Activated CD4-positive, alpha-beta T cell treated with anti-CD3 and anti-CD28 coated beads, Interleukin-2, amount 10 ng/mL, durations not matched to agents 24 days and 14 days (primary cell): Measurements from ENCODE around the gene P3H2. TPM values are rescaled to one million over a fixed set of nuclear protein-coding genes. Genes with fewer than 3 reads are reported as not detected.
"Not testable (repeated sequence)": the region's sequence is repeated elsewhere in the genome, so short reads cannot be mapped to it uniquely, and the experiment has no call there.

Experiments
- DNase-seq: peaks from one replicate; pipeline ENCODE4 v3.0.0; 2022
- H3K27ac Mint-ChIP-seq: one replicate; pipeline ENCODE4 v1.8.0; 2022; ENCODE audit warnings: mild to moderate bottlenecking, mixed read lengths
- H3K27me3 Mint-ChIP-seq: one replicate; pipeline ENCODE4 v1.8.0; 2022; ENCODE audit warnings: mixed read lengths
- H3K36me3 Mint-ChIP-seq: one replicate; pipeline ENCODE4 v1.8.0; 2022; ENCODE audit warnings: low read depth, mild to moderate bottlenecking, mixed read lengths
- H3K4me1 Mint-ChIP-seq: one replicate; pipeline ENCODE4 v1.8.0; 2021; ENCODE audit warnings: mixed read lengths
- H3K4me3 Mint-ChIP-seq: one replicate; pipeline ENCODE4 v1.8.0; 2022; ENCODE audit warnings: mild to moderate bottlenecking, moderate library complexity, mixed read lengths
- H3K9me3 Mint-ChIP-seq: one replicate; pipeline ENCODE4 v1.8.0; 2021; ENCODE audit warnings: mixed read lengths
- intact Hi-C: fragments of 100-400 bp; cut with micrococcal nuclease; formaldehyde crosslinking; loops from one replicate; pipeline ENCODE4 v1.15.1; 2023
- total RNA-seq: library from RNA; stranded (reverse); gene quantifications from 2 replicates; pipeline ENCODE4 v1.2.3, GENCODE V29; 2022

The P3H2 gene
- total RNA-seq, 1 donor from 2014 or later: not detected

DNA sequence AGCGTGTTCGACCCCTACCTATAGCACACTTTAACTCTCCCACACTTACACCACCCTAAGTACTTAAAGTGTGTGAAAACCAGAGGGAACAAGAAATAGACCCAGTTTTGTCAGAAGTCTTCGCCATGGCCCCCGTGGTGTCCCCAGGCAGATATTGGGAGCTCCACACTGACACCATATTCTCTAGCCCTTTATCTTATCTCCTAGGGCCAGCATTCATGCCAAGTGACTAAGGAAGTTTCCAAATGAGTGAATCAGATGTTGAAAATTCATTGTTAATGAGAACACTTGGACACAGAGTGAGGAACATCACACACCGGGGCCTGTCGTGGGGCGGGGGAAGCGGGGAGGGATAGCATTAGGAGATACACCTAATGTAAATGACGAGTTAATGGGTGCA, 31.8 kb downstream of the P3H2 start:
- intact Hi-C loops: no loop called here
- Mint-ChIP-seq H3K4me3 (no peak overlapping the region), H3K27ac (no peak overlapping the region), H3K9me3 (no peaks in the 10 kb centered on the region), H3K4me1 (no peaks in the 10 kb centered on the region), H3K27me3 (peaks cover 7% of the 10 kb centered on the region), H3K36me3 (no peaks in the 10 kb centered on the region)
- DNase-seq: no peak

DNA sequence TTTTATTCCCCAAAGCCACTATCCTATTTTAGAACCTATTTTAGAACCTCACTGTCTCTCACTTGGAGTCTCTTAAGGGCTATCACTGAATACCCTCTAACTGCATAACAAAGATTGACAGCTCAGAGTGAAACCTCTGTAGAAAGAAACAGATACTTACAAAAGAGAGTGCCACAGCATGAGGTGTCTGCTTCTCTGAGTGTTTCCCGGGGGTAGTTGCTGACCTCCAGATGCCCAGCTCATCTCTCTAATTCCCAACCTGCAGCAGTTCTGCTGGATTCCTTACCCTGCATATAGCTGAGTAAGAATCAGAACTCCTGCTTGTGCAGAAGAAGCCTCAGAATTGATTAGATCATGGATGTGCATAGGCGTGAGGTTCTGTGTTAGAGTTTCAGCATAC, 34.5 kb downstream of the P3H2 start:
- H3K36me3 Mint-ChIP-seq: no peaks in the 10 kb centered on the region
- H3K27me3 Mint-ChIP-seq: peaks cover 2% of the 10 kb centered on the region
- intact Hi-C loops: no loop called here
- DNase-seq: no peak
- H3K9me3 Mint-ChIP-seq: no peaks in the 10 kb centered on the region
- no peaks in the 10 kb centered on the region for H3K4me1 Mint-ChIP-seq
- H3K27ac Mint-ChIP-seq: no peak overlapping the region
- no peak overlapping the region for H3K4me3 Mint-ChIP-seq

DNA sequence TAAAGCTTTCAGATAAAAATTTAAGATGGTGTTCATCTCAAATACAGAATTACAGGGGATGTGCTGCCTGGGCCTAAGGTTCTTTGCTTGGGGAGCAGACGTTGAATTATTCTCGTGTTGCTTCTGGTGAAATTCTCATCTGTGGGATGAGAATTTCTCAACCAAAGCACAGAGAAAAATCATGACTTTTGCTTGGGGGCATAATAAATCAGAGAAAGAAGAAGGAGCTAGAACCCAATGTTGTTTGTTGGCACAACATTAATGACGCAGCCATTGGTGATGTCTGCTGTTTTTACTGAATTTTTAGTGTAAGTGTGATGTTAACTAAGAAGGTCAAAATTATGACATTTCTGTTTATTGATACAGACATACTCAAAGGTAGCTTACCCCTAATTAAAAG, 35.7 kb downstream of the P3H2 start:
- Mint-ChIP-seq H3K36me3 (no peaks in the 10 kb centered on the region), H3K27ac (no peak overlapping the region), H3K27me3 (peaks cover 4% of the 10 kb centered on the region), H3K4me1 (no peaks in the 10 kb centered on the region), H3K4me3 (no peak overlapping the region), H3K9me3 (no peaks in the 10 kb centered on the region)
- DNase-seq: no peak
- intact Hi-C loops: no loop called here

DNA sequence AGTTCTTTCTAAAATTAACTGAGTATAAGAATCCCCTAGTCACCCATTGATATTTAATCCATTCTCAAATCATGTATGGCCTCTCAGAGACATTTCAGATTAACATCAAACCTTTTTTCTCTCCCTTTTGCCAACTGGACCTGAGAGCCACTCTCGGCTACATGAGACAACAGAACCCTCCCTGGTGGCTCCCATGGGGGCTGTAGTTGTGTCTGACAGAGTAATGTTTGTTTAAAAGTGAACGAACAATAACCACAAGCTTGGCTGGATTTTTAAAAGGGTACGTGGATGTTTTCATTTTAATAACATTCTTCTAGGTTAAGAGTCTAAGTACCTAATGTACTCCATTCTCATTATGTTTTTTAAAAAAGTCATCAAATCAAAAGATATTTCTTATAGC, 37.1 kb downstream of the P3H2 start:
- Mint-ChIP-seq H3K36me3 (no peaks in the 10 kb centered on the region), H3K4me3 (no peak overlapping the region), H3K4me1 (no peaks in the 10 kb centered on the region), H3K9me3 (no peaks in the 10 kb centered on the region), H3K27ac (no peak overlapping the region), H3K27me3 (peaks cover 7% of the 10 kb centered on the region)
- DNase-seq: no peak
- intact Hi-C loops: no loop called here

DNA sequence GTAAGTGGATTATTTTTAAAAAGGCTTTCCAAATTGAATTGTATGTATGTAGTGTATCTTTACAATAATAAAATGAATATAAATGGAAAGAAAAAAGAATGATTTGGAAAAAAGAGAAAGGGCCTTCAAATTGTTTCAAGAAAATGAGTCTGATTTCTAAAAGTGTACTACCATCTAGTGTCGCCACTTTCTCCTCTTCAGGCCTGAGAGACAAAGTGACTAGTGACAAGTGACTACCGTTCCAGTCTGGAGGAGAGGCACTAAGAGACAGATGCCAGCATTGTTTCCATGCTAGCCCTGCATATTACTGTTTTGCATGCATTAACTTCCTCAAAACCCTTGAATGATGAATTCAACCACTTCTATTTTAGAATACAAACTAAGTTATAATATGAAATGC, 39.3 kb downstream of the P3H2 start:
- Mint-ChIP-seq H3K27ac (no peak overlapping the region), H3K27me3 (peaks cover 11% of the 10 kb centered on the region), H3K36me3 (no peaks in the 10 kb centered on the region), H3K4me3 (no peak overlapping the region), H3K9me3 (no peaks in the 10 kb centered on the region), H3K4me1 (no peaks in the 10 kb centered on the region)
- intact Hi-C loops: no loop called here
- DNase-seq: no peak

DNA sequence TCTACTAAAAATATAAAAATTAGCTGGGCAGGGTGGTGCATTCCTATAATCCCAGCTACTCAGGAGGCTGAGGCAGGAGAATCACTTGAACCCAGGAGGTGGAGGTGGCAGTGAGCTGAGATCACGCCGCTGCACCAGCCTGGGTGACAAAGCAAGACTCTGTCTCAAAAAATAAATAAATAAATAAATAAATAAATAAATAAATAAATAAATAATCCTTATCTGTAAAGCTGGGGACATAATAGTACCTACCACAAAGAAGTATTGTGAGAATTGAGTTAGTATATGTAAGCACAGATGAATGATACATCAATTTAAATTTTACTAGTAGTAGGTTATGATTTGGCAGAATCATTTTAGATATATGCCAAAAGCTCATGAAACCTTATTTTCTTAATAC, 41.5 kb downstream of the P3H2 start:
- intact Hi-C loops, H3K36me3 Mint-ChIP-seq, H3K4me3 Mint-ChIP-seq, DNase-seq, H3K27ac Mint-ChIP-seq, H3K4me1 Mint-ChIP-seq, H3K9me3 Mint-ChIP-seq: not testable (repeated sequence)
- peaks cover 11% of the 10 kb centered on the region for H3K27me3 Mint-ChIP-seq

DNA sequence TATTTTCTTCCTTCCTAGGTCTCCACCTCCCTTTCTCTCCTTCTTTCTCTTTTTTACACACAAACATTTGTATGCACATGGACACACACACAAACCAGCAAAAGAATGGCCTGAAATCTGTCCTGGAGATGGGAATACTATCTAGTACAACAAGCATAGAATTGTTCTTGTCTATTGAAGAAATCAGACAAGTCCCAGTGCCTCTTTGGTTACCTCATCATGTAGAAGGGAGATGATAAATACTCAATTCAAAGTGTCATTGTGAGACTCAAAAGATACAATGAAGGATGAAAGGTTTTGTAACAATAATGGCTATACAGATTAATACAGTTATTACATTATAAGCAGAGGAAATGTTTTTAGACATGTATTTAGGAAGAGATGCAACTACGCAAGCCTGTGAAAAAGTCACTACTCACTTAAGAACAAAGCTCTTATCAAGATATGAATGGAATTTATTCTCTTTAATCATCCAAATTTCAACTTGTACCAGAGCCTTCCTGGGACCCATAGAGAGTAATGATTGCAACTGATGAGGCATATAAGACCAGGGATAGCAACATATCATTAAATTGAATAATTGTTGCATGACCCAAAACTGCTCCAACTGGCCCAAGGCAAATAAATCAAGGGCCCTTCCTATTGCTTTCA, 43.2 kb downstream of the P3H2 start:
- no peaks in the 10 kb centered on the region for H3K9me3 Mint-ChIP-seq
- H3K27ac Mint-ChIP-seq: no peak overlapping the region
- DNase-seq: no peak
- H3K27me3 Mint-ChIP-seq: peaks cover 11% of the 10 kb centered on the region
- H3K4me3 Mint-ChIP-seq: no peak overlapping the region
- H3K4me1 Mint-ChIP-seq: no peaks in the 10 kb centered on the region
- intact Hi-C loops: no loop called here
- no peaks in the 10 kb centered on the region for H3K36me3 Mint-ChIP-seq

DNA sequence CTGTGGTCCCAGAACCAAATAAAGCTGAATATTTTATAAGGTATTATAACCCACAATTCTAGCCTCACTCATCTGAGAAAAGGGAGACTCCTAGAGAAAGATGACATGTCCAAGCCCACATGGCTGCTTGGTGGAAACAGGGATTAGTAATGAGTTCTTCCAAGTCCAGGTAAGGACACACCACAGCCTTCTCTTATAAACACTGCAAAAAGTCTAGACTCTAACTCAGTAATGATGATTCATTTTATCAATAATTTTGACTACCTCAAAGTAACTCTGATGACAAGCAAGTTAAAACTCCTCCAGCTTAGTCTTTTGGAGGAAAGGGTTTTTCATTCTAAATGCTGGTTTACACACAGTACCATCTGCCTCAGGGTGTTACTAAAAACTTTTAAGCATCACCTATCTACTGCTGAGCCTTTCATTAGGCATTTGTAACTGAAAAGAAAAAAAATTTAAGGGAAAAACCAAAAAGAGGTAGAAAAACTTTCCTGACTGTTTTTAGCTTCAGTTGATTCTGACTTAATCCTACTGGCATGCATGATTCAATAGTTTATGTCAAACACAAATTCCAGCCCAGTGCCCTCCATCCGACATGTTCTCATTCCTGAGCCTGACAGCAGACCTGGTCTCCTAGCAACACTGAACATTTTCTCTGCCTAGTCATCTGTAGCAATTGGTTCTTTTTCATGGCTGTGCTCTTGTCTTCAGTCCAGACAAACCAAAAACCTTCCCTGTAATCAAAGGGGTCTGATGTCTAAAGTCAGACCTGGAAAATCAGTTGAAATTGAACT, 43.9 kb downstream of the P3H2 start:
- Mint-ChIP-seq H3K27me3 (peaks cover 11% of the 10 kb centered on the region), H3K4me3 (no peak overlapping the region), H3K9me3 (no peaks in the 10 kb centered on the region), H3K27ac (no peak overlapping the region), H3K4me1 (no peaks in the 10 kb centered on the region), H3K36me3 (no peaks in the 10 kb centered on the region)
- intact Hi-C loops: no loop called here
- DNase-seq: no peak

DNA sequence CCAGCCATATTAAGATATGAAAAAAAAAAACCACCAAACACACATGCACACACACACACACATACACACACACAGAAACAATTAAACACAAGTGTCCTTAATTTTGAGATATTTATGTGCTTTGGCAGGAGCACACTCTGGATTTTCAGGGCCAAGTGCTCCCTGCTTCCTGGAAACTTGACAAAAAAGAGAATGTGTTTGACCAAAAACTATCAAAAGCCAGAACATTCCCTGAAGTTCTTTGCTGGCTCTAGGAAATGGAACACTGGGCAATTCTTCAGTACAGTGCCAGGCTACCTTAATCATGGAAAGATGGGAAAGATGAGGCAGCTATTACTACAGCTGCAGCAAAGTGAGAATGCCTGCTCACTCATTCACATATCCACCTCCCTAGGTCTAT, 44.6 kb downstream of the P3H2 start:
- intact Hi-C loops: no loop called here
- Mint-ChIP-seq H3K36me3 (no peaks in the 10 kb centered on the region), H3K9me3 (no peaks in the 10 kb centered on the region), H3K4me3 (no peak overlapping the region), H3K4me1 (no peaks in the 10 kb centered on the region), H3K27ac (no peak overlapping the region), H3K27me3 (peaks cover 11% of the 10 kb centered on the region)
- no peak for DNase-seq

DNA sequence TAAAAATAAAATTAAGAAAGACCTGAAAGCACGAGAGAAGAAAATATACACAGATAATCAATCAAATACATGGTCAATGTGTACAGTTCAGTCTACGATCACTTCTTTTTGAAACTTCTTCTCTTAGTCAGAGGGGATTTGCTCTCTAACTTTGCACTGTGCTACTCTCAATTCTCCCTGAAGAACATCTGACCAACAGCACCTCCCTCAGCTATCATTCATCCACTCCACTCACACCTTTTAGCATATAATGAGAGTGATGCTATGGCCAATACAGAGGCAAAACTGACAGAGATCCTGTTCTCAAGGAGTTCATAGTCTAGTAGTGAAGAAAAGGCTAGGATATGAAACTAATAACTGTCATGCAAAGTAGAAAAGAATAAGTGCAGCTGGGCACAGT, 45.9 kb downstream of the P3H2 start:
- intact Hi-C loops: no loop called here
- Mint-ChIP-seq H3K4me1 (no peaks in the 10 kb centered on the region), H3K27me3 (peaks cover 9% of the 10 kb centered on the region), H3K9me3 (no peaks in the 10 kb centered on the region), H3K36me3 (no peaks in the 10 kb centered on the region), H3K4me3 (no peak overlapping the region), H3K27ac (no peak overlapping the region)
- no peak for DNase-seq

DNA sequence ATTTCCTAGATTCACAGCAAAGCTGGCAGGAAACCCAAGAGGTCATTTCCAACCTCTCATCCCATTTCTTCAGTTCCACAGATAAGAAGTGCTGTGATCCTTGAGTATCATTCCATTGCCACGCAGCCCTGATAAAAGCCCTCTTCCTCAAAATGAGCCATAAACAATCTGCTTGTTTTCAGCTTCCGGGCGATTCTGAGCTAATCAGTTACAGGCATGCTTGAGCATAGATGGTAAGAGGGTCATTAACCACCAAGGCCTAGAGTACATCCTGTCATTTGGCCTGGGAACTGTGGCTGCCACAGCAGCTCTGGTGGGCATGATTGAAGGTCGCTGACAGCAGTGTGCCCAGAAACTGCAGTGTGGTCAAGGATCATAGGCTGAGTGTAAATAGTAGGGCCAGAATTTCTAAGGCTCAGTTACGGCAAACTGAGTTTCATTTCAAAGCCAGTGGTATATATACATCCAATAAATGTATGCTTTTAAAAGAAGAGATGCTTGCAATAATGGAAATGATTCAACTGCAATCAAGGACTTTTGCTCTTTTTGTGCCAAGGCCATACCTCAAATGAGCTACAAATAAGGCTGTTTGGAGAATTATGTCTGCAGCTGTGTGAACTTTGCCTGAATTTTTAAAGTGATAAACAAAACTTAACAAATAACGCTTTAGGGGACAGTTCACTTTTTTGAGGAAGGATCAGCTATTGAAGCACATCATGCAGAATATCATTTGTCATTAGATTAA, 47.3 kb downstream of the P3H2 start:
- no peaks in the 10 kb centered on the region for H3K36me3 Mint-ChIP-seq
- no peak for DNase-seq
- no peak overlapping the region for H3K4me3 Mint-ChIP-seq
- H3K9me3 Mint-ChIP-seq: no peaks in the 10 kb centered on the region
- H3K27me3 Mint-ChIP-seq: peaks cover 7% of the 10 kb centered on the region
- no peak overlapping the region for H3K27ac Mint-ChIP-seq
- intact Hi-C loops: no loop called here
- no peaks in the 10 kb centered on the region for H3K4me1 Mint-ChIP-seq

DNA sequence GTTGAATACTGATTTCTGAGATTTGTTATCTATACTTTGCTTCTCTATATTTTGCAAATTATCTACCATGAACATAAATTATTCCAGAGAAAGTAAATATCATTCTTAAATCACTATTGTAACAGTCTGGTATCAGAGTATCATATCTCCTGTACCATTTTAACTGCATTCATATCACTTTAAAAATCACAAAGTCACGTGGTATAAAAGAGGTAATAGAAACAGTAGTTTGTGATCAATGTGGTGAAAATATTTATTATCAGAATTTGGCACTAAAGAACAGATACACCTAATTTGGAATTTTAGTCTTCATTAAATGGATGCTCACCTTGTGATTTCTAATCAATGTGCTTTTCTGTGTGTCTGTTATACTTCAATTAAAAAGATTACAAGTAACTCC, 47.8 kb downstream of the P3H2 start:
- DNase-seq: no peak
- Mint-ChIP-seq H3K27me3 (peaks cover 7% of the 10 kb centered on the region), H3K36me3 (no peaks in the 10 kb centered on the region), H3K4me1 (no peaks in the 10 kb centered on the region), H3K27ac (no peak overlapping the region), H3K4me3 (no peak overlapping the region), H3K9me3 (no peaks in the 10 kb centered on the region)
- intact Hi-C loops: no loop called here

DNA sequence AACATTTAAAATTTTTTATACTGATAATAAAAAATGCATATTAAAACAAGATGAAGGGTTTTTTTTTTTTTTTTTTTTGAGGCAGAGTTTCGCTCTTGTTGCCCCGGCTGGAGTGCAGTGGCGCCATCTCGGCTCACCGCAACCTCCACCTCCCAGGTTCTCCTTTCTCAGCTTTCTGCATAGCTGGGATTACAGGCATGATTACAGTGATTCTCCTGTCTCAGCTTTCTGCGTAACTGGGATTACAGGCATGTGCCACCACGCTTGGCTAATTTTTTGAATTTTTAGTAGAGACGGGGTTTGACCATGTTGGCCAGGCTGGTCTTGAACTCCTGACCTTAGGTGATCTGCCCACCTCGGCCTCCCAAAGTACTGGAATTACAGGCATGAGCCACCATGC, 48.8 kb downstream of the P3H2 start:
- H3K4me3 Mint-ChIP-seq, H3K27ac Mint-ChIP-seq, H3K36me3 Mint-ChIP-seq, H3K4me1 Mint-ChIP-seq, DNase-seq, H3K9me3 Mint-ChIP-seq, intact Hi-C loops, H3K27me3 Mint-ChIP-seq: not testable (repeated sequence)

DNA sequence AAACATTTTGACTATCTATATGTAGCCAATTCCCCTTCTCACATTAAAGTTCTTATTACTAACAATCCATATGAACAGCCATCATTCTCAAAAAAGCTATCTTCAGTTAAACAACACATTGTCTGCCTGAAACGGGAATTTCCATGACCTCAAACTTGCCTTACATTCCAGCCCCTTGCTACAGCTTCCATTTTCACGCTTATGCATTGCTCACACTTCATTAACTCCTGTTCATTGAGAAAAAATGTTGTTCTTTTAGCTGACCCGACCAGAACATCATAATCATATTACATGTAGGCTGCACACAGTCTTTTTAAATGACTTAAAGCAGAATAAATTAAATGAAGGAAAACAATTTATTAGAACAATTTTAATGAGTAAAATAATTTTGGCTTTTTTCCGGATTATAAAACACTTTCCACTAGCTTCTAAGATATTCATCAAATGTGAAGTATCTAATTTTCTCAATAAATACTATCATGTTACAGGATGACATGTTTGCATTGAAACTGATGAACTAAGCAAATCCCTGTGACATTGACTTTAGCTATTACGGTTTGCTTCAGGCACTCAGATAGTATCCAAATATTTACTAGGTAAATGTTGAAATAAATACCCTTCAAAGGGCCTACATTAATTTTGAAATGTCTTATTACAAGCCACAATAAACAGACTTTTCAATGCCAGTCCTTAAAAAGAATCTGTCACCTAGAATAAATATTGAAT, 49.9 kb downstream of the P3H2 start:
- DNase-seq: no peak
- Mint-ChIP-seq H3K9me3 (no peaks in the 10 kb centered on the region), H3K4me3 (no peak overlapping the region), H3K36me3 (no peaks in the 10 kb centered on the region), H3K27me3 (no peaks in the 10 kb centered on the region), H3K4me1 (no peaks in the 10 kb centered on the region), H3K27ac (no peak overlapping the region)
- intact Hi-C loops: no loop called here
